HG03432 (cell line): Measurements from ENCODE around the gene COL25A1.
"Not testable (repeated sequence)": the region's sequence is repeated elsewhere in the genome, so short reads cannot be mapped to it uniquely, and the experiment has no call there.

Source experiments
- ATAC-seq: cut with Tn5 transposase; IDR thresholded peaks from one replicate; pipeline ENCODE4 v1.9.1; 2021; ENCODE audit warnings: mild to moderate bottlenecking, moderate library complexity; ENCODE audit not compliant: unreplicated experiment

Gene COL25A1

DNA sequence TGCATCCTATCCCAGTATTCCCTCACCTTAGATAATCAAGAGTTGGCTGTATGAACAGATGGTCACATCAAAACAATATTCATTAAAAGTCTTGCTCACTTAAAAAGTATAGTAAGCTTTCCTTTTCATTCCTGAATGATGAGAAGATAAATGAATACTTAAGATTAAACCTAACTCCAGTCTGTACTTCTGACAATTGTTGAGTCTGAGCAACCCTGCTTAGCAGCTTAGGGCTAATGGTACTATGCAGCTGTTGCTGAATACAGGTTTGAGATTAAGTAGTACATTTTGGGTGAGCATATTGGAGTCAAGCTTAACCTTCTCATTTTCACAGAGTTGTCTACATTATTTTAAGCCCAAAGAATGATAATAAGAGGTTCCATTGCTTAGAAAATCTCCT, 417.9 kb downstream of the COL25A1 start:
- ATAC-seq: no peak

DNA sequence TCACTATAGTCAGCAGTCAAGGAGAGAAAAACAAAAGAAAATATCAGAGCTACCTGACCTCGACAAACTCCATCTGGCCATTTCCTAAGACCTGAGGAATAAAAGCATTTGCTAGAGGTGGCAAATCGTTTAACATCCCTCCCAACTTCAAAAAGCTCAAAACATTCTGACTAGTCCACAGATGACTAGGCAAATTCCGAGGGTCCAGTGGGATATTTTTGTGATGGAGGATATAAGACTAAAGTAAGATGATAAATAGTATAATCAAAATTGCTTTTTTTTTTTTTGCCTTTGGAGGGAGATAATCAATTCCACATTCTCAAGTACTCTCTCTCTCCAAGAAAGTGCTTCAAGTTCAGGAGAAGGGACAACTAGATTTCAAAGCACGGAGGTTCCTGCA, 420.5 kb downstream of the COL25A1 start:
- no peak for ATAC-seq

DNA sequence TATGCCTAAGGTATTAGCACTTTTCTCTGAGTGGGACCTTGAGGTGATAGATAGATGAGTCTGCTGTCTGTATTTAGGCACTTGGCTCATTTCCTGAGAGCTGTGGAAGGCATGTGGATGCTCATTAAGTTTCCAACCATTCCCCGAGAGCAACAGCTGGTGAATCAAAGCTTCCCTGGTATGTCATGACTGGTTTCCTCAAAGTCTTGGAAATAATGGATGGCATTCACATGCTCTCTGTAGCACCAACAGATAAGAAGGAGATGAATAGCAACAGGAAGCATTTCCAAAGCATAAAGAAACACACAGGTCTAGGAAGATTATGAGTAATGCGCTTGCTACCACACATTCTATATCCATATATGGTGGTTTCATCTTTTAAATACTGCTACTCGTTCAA, 421.3 kb downstream of the COL25A1 start:
- ATAC-seq: no peak

DNA sequence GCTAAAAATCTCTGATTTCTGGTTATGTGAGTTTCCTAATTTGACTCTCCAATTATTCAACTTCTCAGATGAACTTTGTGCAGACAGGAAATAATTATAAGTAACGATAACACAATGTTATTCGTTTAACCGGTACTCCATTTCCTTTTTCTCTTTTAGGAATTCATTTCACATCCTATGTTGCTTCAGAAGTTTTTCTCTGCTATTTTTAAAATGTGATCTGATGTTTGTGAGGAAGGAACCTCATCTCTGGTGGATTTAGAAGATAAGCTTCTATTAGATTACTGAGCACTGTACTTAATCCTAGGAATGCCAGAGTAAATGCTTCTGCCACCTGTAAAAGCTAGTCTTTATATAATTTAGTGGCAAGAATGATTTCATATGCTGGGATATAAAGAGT, 423.7 kb downstream of the COL25A1 start:
- ATAC-seq: no peak

DNA sequence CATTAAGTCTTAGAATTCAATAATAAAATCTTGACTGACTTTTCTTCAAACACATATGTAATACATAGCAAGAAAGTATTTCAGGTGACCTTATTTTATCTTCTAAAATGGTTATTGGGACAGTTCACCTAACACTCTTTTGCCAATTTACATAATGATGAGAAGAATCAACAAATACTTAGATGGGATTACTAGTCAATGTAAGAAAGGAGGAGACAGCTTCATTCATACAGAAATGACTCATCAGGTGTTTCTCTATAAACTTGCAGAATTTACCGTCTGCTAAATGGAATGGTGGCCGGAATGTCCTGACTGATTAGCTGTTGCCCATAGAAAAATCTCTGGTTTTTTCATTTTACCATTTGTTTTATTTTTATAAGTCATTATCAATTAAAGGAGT, 424.6 kb downstream of the COL25A1 start:
- no peak for ATAC-seq

DNA sequence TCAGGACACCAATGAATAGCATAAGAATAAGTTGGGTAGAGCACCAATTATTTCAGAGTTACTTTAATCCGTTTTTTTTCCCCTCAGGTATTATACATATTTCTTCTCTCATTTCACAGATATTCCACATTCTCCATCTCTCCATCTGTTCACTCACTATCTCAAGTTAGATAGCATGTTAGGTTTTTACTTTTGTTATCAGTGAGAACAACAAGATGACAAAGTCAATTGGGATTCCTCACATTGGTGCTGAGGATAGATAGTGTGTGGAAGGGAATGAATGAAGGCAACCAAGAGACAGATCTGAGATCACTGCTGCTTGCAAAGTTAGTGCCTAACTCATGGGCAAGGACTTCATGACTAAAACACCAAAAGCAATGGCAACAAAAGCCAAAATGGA, 427.7 kb downstream of the COL25A1 start:
- ATAC-seq: no peak

DNA sequence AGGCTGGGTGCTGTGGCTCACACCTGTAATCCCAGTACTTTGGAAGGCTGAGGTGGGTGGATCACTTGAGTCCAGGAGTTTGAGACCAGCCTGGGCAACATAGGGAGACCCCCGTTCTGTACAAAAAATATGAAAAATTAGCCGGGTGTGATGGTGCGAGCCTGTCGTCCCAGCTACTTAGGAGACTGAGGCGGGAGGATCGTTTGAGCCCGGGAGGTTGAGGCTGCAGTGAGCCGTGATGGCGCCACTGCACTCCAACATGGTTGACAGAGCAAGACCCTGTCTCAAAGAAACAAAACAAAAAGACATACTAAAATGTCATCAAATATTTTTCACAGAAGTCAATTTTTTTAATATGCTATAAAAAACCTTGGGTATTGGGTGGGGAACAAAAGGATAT, 432.5 kb downstream of the COL25A1 start:
- not testable (repeated sequence) for ATAC-seq

DNA sequence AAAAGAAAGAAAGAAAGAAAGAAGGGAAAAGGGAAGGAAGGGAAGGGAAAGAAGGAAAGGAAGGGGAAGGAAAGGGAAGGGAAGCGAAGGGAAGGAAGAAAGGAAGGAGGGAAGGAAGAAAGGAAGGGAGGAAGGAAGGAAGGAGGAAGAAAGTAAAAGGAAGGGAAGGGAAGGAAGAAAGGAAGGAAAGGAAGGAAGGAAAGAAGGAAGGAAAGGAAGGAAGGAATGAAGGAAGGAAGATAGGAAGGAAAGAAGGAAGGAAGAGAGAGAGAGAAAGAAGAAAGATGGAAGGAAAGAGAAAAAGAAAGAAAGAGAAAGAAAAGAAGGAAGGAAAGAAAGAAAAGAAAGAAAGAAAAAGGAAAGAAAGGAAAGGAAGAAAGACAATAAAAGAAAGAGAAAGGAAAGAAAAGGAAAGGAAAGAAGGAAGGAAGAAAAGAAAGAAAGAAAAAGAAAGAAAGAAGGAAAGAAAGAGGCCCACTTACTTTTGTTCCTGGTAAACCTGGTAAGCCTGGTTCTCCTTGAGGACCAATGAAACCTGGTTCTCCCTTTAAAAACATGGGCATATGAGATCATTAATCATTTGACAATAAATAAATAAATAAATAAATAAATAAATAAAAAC, 433.7 kb downstream of the COL25A1 start:
- no peak for ATAC-seq

DNA sequence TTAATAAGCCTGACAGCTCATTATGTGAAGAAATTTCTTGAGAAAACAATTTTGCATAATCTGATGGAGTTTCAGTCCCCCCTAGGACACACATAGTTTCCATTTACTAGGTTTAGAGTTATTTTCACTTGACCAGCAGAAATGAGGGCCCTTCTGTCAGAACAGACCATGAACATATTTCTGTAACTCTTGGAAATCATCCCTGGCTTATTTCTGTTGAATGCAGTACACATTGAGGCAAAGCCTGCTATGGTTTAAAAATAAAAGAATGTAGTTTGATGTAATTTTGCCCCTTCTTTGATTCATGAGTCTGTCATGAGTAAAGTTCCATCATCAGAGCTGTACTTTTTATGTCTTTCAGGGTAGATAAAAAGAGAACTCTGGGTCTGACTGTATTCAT, 435.0 kb downstream of the COL25A1 start:
- ATAC-seq: no peak

DNA sequence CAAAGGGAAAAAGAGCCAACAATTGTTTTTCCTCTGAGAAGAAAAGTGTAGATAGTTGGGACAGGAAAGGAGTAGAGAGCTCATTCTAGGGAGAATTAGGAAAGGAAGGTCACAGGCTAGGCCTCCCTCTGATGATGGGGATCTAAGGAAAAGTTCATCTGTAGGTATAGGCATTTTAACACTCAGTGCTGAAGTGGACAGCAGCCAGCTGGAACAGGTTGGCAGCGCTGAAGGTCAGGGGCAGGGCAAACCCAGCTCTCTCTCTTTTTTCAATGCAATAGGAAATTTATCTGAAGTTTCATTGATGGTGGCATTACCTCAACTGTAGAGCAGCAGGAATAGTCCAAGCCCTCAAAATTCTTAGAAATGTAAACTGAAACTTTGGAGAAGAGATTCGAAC, 441.1 kb downstream of the COL25A1 start:
- no peak for ATAC-seq

DNA sequence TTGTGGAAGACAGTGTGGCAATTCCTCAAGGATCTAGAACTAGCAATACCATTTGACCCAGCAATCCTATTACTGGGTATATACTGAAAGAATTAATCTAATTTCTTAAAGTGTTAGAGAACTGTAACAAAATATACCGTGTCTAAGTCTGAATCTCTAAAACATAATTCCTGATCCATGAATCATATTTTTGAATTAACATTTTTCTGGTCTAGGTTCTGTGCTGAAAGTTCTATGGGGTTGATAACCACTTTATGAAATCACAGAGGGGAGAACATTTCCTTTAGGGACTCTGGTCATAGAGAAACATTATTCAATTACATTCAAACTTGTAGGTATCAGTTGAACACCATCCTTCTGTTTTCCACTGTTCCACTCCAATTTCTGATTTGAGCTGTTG, 447.7 kb downstream of the COL25A1 start:
- no peak for ATAC-seq

DNA sequence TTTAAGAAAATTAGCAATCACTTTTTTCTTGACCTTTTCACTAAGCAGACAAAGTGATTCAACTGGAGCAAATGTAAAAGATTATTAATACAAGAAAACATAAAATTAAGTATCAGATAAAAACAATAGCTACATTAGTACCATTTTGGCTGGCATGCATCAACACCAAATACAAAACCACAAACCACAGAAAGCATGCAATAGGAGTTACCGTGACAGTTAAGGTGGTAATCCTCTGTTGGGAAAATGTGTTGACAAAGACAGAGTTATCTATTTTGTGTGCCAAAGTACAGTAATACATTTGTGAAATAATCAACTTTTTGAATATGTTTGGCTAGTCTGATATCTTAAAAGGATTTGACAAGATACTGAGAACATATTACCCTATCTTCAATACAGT, 449.8 kb downstream of the COL25A1 start:
- no peak for ATAC-seq

DNA sequence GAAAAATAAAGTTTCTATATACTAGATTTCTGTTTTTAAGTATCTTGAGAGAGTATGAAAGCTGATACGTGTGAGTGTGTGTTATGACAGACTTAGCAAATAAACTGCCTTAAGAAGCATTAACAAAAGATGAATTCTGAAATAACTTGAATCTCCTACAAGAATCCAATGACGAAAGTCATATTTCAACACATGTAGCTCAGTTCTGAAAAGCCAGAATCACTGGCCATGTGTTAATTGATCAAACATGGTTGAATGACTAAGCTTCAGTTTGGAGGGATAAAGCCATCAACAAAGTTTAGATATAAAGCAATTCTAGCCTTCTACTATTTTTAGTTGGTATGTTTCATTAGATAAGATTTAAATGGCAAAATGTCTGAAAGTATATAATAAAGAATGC, 451.1 kb downstream of the COL25A1 start:
- ATAC-seq: no peak

DNA sequence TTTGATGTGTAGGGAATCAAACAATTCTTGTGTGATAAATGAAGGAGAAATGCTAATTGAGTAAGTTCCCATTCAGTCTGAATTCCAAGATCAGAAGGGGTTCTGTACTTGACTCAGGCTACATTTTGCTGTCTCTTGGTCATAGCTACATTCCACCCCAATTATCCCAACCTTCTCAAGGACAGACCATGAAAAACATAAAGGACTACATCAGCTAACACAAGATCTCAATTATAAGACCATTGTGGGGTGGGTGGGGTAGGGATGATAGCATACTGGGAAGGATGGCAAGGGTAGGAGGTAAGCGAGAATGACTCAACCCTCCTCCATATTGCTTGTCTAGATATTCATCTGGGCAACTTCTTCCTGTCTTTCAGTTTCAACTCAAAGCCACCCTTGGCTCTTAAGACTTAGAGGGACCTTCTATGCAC, 452.2 kb downstream of the COL25A1 start:
- ATAC-seq: no peak

DNA sequence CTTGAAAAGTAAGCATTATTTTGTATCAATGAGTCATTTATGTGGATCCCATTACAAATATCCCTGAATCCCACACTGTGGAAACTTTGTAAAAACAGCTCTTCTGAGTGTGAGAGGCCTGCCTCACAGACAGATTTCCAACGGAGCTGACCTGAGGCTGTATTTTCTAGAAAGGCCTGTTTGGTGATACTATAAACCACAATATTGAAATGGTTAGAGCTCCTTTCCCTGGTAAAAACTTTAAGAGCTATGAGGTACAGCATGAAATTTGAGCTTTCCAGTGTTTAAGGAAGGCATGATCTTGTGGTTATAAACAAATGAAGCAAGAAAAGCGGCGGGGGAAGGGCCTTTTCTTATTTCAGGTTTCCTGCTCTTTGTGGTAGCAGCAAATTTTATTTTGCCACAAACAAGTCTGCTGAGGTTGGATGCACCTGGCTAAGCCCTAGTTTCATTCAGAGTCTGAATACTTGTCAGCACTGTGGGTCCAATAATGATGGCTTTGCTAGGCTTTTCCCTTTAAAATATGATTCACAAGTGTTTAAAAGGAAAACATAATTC, 452.8 kb downstream of the COL25A1 start:
- ATAC-seq: peak; percentile 90

DNA sequence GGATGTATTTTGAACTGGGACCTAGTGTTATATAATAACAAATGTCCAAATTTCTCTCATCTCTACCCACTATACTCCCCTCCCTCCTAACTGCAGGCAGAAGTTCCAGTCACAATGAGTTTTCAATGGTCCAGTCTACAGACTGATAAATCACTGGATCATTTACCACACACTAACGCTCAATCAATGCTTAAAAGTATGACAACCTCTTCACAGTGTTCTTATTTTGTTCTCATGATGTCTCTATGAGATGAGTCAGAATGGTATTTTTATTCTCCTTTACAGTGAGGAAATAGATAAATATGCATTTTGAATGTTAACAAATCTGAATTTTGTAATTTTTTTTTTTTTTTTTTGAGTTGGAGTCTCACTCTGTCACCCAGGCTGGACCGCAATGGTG, 455.9 kb downstream of the COL25A1 start:
- no peak for ATAC-seq

DNA sequence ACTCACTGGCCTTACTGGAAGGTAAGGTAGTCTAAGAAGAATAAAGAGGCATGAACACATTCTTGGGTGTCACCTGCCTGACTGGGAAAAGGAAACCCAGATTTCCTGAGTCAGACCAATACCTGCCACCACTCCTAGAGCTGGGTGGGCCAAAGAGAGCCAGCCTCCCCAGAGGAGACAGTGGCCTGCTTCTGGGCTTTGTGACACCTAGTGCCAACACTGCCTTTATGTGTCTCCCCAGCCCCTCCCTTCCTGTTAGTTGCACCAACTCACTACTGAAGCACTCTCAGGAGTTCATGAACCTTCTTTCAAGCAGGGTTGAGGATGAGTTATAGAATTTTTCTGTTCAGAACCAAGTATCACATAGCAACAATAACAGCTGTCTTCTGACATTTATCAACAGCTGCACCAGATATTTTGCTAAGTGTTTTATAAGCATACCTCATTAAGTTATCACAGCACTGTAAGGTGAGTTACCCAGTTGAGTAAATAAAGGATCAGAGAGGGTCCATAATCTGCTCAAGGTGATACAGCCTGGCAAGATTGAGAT, 462.0 kb downstream of the COL25A1 start:
- ATAC-seq: no peak

DNA sequence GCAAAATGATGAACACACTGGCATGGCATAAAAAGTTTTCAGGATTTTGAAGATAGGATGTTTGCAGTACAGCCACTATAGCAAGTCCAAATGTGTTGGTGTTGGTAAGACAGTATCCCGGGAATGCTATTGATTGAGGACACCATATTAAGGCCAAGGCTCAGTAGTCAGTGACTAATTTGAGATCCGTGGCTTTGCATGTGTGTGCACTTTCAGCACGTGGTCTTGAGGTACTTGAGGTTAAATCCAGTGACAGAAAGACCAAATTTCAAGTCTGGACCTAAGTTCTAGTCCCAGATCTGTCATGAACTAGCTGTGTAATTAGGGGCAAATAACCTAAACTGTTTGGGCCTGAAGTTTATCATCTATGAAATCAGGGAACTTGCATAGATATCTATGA, 463.1 kb downstream of the COL25A1 start:
- ATAC-seq: no peak

DNA sequence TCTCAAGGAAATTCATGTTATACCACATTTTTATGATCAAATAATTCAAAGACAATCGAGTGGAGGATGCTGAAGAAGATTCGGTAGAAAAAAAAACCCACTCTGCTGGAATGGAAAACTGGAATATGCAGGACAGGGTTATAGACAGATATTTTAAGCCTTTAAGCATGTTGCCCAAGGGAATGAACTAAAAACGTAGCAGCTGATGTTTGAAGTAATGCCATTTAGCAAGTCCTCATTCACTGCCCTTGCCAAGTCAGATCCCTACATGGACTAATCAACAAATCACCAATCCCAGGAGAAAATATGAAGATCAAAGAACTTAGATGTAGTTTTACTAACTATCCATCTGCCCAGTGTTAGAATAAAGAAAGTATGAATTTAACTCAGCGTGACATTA, 464.0 kb downstream of the COL25A1 start:
- no peak for ATAC-seq

DNA sequence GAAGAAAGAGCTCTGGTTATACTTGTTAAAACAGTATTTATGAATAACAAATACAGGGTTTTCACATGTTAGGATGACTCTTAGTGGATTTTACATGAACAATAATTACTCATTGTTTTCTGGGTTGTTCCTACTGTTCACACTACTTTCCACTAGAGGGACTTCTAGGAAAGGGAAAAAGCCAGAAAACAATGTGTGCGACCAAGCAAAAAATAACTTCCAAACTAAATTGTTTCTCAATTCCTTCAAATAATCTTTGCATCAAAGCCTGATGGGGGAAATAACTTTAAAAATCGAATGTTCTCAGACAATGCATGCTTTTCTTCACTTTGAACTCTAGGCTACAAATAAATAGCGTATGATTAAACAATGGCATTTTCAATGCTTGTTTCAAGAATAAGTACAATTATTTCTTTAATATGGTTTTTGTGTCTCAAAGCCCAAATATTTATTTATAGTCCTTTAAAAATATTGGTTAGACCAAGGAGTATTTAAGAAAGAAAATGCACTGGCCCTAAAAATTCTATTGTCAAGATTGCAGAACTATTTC, 467.5 kb downstream of the COL25A1 start:
- ATAC-seq: no peak

DNA sequence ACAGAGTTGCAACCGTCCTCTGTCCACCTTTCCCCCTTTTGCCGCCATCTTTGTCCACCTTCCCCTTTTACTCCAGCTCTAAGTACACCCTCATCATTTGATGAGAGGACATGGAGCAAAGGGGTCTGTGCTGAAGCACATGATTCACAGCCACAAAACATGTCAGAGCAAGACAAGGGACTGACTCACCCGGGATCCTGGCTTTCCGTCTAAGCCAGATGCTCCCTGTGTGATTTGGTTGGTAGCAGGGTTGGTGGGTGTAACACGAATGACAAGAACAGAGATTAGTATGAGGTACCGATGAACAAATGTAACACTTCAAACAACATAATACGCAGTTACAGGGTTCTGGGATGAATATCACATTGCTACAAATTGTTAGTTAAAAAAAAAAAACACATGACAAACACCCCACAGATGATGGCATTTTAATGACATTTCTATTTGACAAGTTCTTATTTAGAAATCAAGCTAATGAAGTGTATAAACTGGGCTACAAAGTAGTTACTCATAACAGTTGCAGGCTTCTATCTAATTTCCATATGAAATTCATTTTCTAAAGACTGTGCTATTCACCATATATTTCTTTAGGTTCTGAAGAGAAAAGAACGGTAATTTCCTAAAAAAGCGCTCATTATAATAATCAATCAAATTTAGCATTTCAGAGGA, 468.2 kb downstream of the COL25A1 start:
- ATAC-seq: no peak

DNA sequence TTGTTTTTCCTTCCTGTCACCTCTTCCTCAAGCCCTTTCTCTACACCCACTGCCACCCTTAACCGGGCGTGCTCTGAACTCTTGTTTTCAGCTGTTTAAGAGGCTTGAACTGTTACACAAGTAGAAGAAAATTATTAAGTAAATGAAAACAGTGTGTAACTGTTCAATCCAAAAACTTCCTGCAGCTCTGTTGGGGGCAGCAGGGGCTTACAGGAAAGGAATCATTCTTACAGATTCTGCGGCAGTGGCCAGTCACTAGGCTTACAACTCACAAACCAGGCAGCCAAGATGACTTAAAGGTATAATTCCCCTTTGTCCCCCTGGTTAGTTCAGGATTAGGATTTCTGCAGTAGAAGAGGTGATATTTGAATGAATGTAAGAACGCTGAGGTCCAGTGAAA, 469.4 kb downstream of the COL25A1 start:
- ATAC-seq: no peak
